ENCODE measurements around the gene DIP2C. TPM values are rescaled to one million over a fixed set of nuclear protein-coding genes. Genes with fewer than 3 reads are reported as not detected.
A peak's percentile ranks its signal among the peaks of the same experiment; 100 is the strongest.

DIP2C gene
- total RNA-seq, 1 donor from 2014 or later = 11.4 TPM

- no peak for DNase-seq (ENCODE audit: low read depth)
- no peak overlapping the region for H3K4me3 ChIP-seq (ENCODE audit: low read depth, low read length)
- TF ChIP-seq CTCF (conservative IDR thresholded peaks at IDR 0.05; ENCODE audit: low read depth, low read length) = no peak
These were observed 202.7 kb downstream of the DIP2C start for GRCh38 chr10:486666-487322.

GRCh38 chr10:486206-486605 lies 203.3 kb downstream of the DIP2C start:
- DNase-seq (ENCODE audit: low read depth) = no peak
- TF ChIP-seq CTCF (conservative IDR thresholded peaks at IDR 0.05; ENCODE audit: low read depth, low read length) = no peak
- H3K4me3 ChIP-seq (ENCODE audit: low read depth, low read length) = no peak overlapping the region

GRCh38 chr10:485776-486175 lies 203.7 kb downstream of the DIP2C start:
- no peak for DNase-seq (ENCODE audit: low read depth)
- TF ChIP-seq CTCF (conservative IDR thresholded peaks at IDR 0.05; ENCODE audit: low read depth, low read length) = no peak
- H3K4me3 ChIP-seq (ENCODE audit: low read depth, low read length) = no peak overlapping the region

GRCh38 chr10:484925-485661 lies 204.4 kb downstream of the DIP2C start:
- no peak for TF ChIP-seq CTCF (conservative IDR thresholded peaks at IDR 0.05; ENCODE audit: low read depth, low read length)
- peak overlapping the region; percentile 44 for H3K4me3 ChIP-seq (ENCODE audit: low read depth, low read length)
- DNase-seq (ENCODE audit: low read depth) = no peak

- TF ChIP-seq CTCF (conservative IDR thresholded peaks at IDR 0.05; ENCODE audit: low read depth, low read length) = no peak
- no peak for DNase-seq (ENCODE audit: low read depth)
- peak overlapping the region; percentile 44 for H3K4me3 ChIP-seq (ENCODE audit: low read depth, low read length)
These were observed 205.0 kb downstream of the DIP2C start for GRCh38 chr10:484441-484924.

- TF ChIP-seq CTCF (conservative IDR thresholded peaks at IDR 0.05; ENCODE audit: low read depth, low read length) = no peak
- no peak overlapping the region for H3K4me3 ChIP-seq (ENCODE audit: low read depth, low read length)
- no peak for DNase-seq (ENCODE audit: low read depth)
These were observed 206.2 kb downstream of the DIP2C start for GRCh38 chr10:483261-483660.
